ENCODE measurements around the gene SLC12A8. TPM values are rescaled to one million over a fixed set of nuclear protein-coding genes. Genes with fewer than 3 reads are reported as not detected.

The SLC12A8 gene
- total RNA-seq, 1 donor from 2014 or later, result 2.9 TPM

GRCh38 chr3:125108833-125109535, 103.6 kb downstream of the SLC12A8 start:
- H3K4me3 Mint-ChIP-seq, result no peak overlapping the region
- TF ChIP-seq, protein P1, sequence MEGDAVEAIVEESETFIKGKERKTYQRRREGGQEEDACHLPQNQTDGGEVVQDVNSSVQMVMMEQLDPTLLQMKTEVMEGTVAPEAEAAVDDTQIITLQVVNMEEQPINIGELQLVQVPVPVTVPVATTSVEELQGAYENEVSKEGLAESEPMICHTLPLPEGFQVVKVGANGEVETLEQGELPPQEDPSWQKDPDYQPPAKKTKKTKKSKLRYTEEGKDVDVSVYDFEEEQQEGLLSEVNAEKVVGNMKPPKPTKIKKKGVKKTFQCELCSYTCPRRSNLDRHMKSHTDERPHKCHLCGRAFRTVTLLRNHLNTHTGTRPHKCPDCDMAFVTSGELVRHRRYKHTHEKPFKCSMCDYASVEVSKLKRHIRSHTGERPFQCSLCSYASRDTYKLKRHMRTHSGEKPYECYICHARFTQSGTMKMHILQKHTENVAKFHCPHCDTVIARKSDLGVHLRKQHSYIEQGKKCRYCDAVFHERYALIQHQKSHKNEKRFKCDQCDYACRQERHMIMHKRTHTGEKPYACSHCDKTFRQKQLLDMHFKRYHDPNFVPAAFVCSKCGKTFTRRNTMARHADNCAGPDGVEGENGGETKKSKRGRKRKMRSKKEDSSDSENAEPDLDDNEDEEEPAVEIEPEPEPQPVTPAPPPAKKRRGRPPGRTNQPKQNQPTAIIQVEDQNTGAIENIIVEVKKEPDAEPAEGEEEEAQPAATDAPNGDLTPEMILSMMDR (conservative IDR thresholded peaks at IDR 0.05), result no peak

GRCh38 chr3:125107861-125108567, 104.5 kb downstream of the SLC12A8 start:
- H3K27me3 Mint-ChIP-seq (ENCODE audit: low read depth), result no peaks in the 10 kb centered on the region

More at GRCh38 chr3:125108833-125109535, 103.6 kb downstream of the SLC12A8 start:
- no peak for DNase-seq (ENCODE audit: low read depth, low spot score)
- Mint-ChIP-seq H3K27me3 (ENCODE audit: low read depth) (no peaks in the 10 kb centered on the region), H3K36me3 (ENCODE audit: low read depth) (no peaks in the 10 kb centered on the region), H3K9me3 (peaks cover 3% of the 10 kb centered on the region), H3K27ac (ENCODE audit: unreplicated experiment) (no peak overlapping the region), H3K4me1 (peaks cover 4% of the 10 kb centered on the region)

GRCh38 chr3:125107363-125107762, 105.2 kb downstream of the SLC12A8 start:
- peaks cover 4% of the 10 kb centered on the region for H3K4me1 Mint-ChIP-seq
- no peak overlapping the region for H3K27ac Mint-ChIP-seq (ENCODE audit: unreplicated experiment)
- H3K36me3 Mint-ChIP-seq (ENCODE audit: low read depth), result no peaks in the 10 kb centered on the region
- H3K27me3 Mint-ChIP-seq (ENCODE audit: low read depth), result no peaks in the 10 kb centered on the region
- H3K4me3 Mint-ChIP-seq, result no peak overlapping the region
- TF ChIP-seq, protein P1 (conservative IDR thresholded peaks at IDR 0.05), result no peak
- peaks cover 3% of the 10 kb centered on the region for H3K9me3 Mint-ChIP-seq
- no peak for DNase-seq (ENCODE audit: low read depth, low spot score)

More at GRCh38 chr3:125107861-125108567, 104.5 kb downstream of the SLC12A8 start:
- H3K4me1 Mint-ChIP-seq, result peaks cover 4% of the 10 kb centered on the region
- H3K9me3 Mint-ChIP-seq, result peaks cover 3% of the 10 kb centered on the region
- H3K4me3 Mint-ChIP-seq, result no peak overlapping the region
- no peaks in the 10 kb centered on the region for H3K36me3 Mint-ChIP-seq (ENCODE audit: low read depth)
- H3K27ac Mint-ChIP-seq (ENCODE audit: unreplicated experiment), result no peak overlapping the region
- TF ChIP-seq, protein P1 (conservative IDR thresholded peaks at IDR 0.05), result no peak
- no peak for DNase-seq (ENCODE audit: low read depth, low spot score)

GRCh38 chr3:125105116-125105515, 107.4 kb downstream of the SLC12A8 start:
- Mint-ChIP-seq H3K27ac (ENCODE audit: unreplicated experiment) (peak overlapping the region; percentile 2), H3K27me3 (ENCODE audit: low read depth) (no peaks in the 10 kb centered on the region), H3K4me3 (no peak overlapping the region), H3K9me3 (peaks cover 3% of the 10 kb centered on the region), H3K4me1 (peaks cover 4% of the 10 kb centered on the region), H3K36me3 (ENCODE audit: low read depth) (no peaks in the 10 kb centered on the region)
- TF ChIP-seq, protein P1 (conservative IDR thresholded peaks at IDR 0.05), result no peak
- DNase-seq (ENCODE audit: low read depth, low spot score), result no peak

- Mint-ChIP-seq H3K27me3 (ENCODE audit: low read depth) (no peaks in the 10 kb centered on the region), H3K4me3 (no peak overlapping the region), H3K36me3 (ENCODE audit: low read depth) (peaks cover 3% of the 10 kb centered on the region), H3K4me1 (peaks cover 4% of the 10 kb centered on the region), H3K9me3 (peaks cover 6% of the 10 kb centered on the region), H3K27ac (ENCODE audit: unreplicated experiment) (no peak overlapping the region)
- TF ChIP-seq, protein P1 (conservative IDR thresholded peaks at IDR 0.05), result no peak
- no peak for DNase-seq (ENCODE audit: low read depth, low spot score)
These were observed 107.9 kb downstream of the SLC12A8 start for GRCh38 chr3:125104639-125105038.
